ENCODE measurements around the gene NTRK2.

GRCh38 chr9:84699984-84700383, 30.5 kb downstream of the NTRK2 start:
- TF ChIP-seq CTCF (IDR thresholded peaks at IDR 0.05 in 4 of 5, conservative IDR thresholded peaks at IDR 0.05 in 1 of 5) (no peak), POLR2A (IDR thresholded peaks at IDR 0.05) (no peak)
